ENCODE measurements around the gene ZNF536.

- no peak for TF ChIP-seq EZH2 (IDR thresholded peaks at IDR 0.05; ENCODE audit: low read depth)
- no peak for TF ChIP-seq CTCF (conservative IDR thresholded peaks at IDR 0.05)
Observed at GRCh38 chr19:30570194-30570593, 198.0 kb downstream of the ZNF536 start.
